H1 (cell line): ENCODE measurements around the gene ANKEF1. TPM values are rescaled to one million over a fixed set of nuclear protein-coding genes. Genes with fewer than 3 reads are reported as not detected.

Source experiments
- CTCF ChIA-PET: fragments of 300-600 bp; sonication (Branson Sonifier 250); formaldehyde crosslinking; loops from one replicate; lab custom pipeline; 2021; ENCODE audit not compliant: partially characterized antibody; lab: Charles Lee
- POLR2A ChIA-PET: fragments of 300-600 bp; sonication (Branson Sonifier 250); formaldehyde crosslinking; loops from one replicate; lab custom pipeline; 2021; ENCODE audit warnings: inconsistent platforms; ENCODE audit not compliant: partially characterized antibody; lab: Charles Lee
- DNase-seq, 2 experiments: peaks; one replicate each; pipeline versions ENCODE4 v3.0.0 to v3.0.0-alpha.2; 2010 to 2022; ENCODE audit warnings: low spot score in 2 of 2, low read depth in 1 of 2, mixed read lengths in 1 of 2
- FAIRE-seq: peaks from 2 replicates; lab custom pipeline; 2011; peaks lifted over from hg19 to GRCh38; lab: Jason Lieb, UNC
- H2AFZ ChIP-seq: 2 replicates; pipeline ENCODE4 v1.8.1; 2012; ENCODE audit warnings: low read length, inconsistent platforms
- H2AK5ac ChIP-seq: 2 replicates; pipeline ENCODE4 v1.6.1; 2013; ENCODE audit warnings: low read depth, low read length
- H2BK120ac ChIP-seq: replicated peaks from 2 replicates; pipeline ENCODE3; 2013; ENCODE audit warnings: low read depth, low read length, inconsistent platforms
- H2BK12ac ChIP-seq: 2 replicates; pipeline ENCODE4 v1.6.1; 2013; ENCODE audit warnings: low read depth, low read length
- H2BK15ac ChIP-seq: 2 replicates; pipeline ENCODE4 v1.6.1; 2013; ENCODE audit warnings: low read length
- H2BK20ac ChIP-seq: 2 replicates; pipeline ENCODE4 v1.6.1; 2013; ENCODE audit warnings: low read length
- H2BK5ac ChIP-seq: 2 replicates; pipeline ENCODE4 v1.6.1; 2013; ENCODE audit warnings: low read depth, low read length
- H3K14ac ChIP-seq: 2 replicates; pipeline ENCODE4 v1.6.1; 2013; ENCODE audit warnings: inconsistent platforms; ENCODE audit not compliant: insufficient read length
- H3K18ac ChIP-seq: 2 replicates; pipeline ENCODE4 v1.6.1; 2013; ENCODE audit warnings: low read length; ENCODE audit errors: extremely low read depth
- H3K23ac ChIP-seq: 2 replicates; pipeline ENCODE4 v1.6.1; 2013; ENCODE audit warnings: inconsistent platforms; ENCODE audit not compliant: insufficient read length
- H3K23me2 ChIP-seq: 2 replicates; pipeline ENCODE4 v1.6.1; 2013; ENCODE audit warnings: low read depth, low read length
- H3K27ac ChIP-seq: 2 replicates; pipeline ENCODE4 v1.6.1; 2011; ENCODE audit warnings: low read depth, low read length, inconsistent platforms
- H3K27me3 ChIP-seq, 4 experiments: replicated peaks in 1 of 4; 1 replicate in 1 of 4; 2 replicates in 3 of 4; pipeline versions ENCODE4 v1.6.1 to v1.8.1; 2011 to 2013; ENCODE audit warnings: low read length in 3 of 4, mild to moderate bottlenecking in 3 of 4, inconsistent platforms in 2 of 4, mixed read lengths in 2 of 4, moderate library complexity in 1 of 4; ENCODE audit not compliant: control insufficient read depth in 3 of 4, insufficient read depth in 3 of 4; ENCODE audit errors: extremely low read depth in 1 of 4
- H3K36me3 ChIP-seq, 4 experiments: 2 replicates each; pipeline versions ENCODE4 v1.6.1 to v1.8.1; 2011 to 2013; ENCODE audit warnings: mild to moderate bottlenecking in 4 of 4, low read length in 3 of 4, moderate library complexity in 2 of 4, control low read depth in 1 of 4, inconsistent platforms in 1 of 4; ENCODE audit not compliant: insufficient read depth in 4 of 4, control insufficient read depth in 2 of 4
- H3K4ac ChIP-seq: replicated peaks from 2 replicates; pipeline ENCODE3; 2013; ENCODE audit warnings: low read length, low read depth, mixed read lengths, inconsistent platforms; ENCODE audit not compliant: insufficient read length
- H3K4me1 ChIP-seq, 4 experiments: replicated peaks in 1 of 4; 1 replicate in 1 of 4; 2 replicates in 3 of 4; pipeline versions ENCODE4 v1.6.1 to v1.8.1; 2011 to 2013; ENCODE audit warnings: low read length in 3 of 4, inconsistent platforms in 2 of 4, mixed read lengths in 1 of 4; ENCODE audit not compliant: insufficient read depth in 4 of 4, control insufficient read depth in 3 of 4
- H3K4me2 ChIP-seq, 2 experiments: 2 replicates each; pipeline versions ENCODE4 v1.6.1 to v1.8.1; 2011 to 2013; ENCODE audit warnings: low read depth in 2 of 2, low read length in 2 of 2, control low read depth in 1 of 2, inconsistent platforms in 1 of 2, mild to moderate bottlenecking in 1 of 2; ENCODE audit not compliant: insufficient read depth in 1 of 2
- H3K4me3 ChIP-seq, 4 experiments: fragments of 200-600, 300-600 bp in 1 of 4; sonication (generic), shearing (Covaris generic), sonication (Bioruptor Twin) in 1 of 4; 2 replicates each; pipeline versions ENCODE4 v1.5.1 to v1.8.1; 2011 to 2016; ENCODE audit warnings: low read length in 4 of 4, low read depth in 3 of 4, control low read depth in 2 of 4, inconsistent platforms in 2 of 4, mild to moderate bottlenecking in 2 of 4, mixed read lengths in 1 of 4, moderate library complexity in 1 of 4; ENCODE audit not compliant: insufficient read depth in 2 of 4; ENCODE audit errors: extremely low read depth in 1 of 4
- H3K56ac ChIP-seq: replicated peaks from 2 replicates; pipeline ENCODE3; 2013; ENCODE audit warnings: low read depth, mild to moderate bottlenecking, mixed read lengths, low read length, inconsistent platforms; ENCODE audit not compliant: insufficient read length
- H3K79me1 ChIP-seq: 2 replicates; pipeline ENCODE4 v1.6.1; 2013; ENCODE audit warnings: low read depth, low read length, control low read depth
- H3K79me2 ChIP-seq, 2 experiments: 2 replicates each; pipeline versions ENCODE4 v1.6.1 to v1.8.1; 2012 to 2013; ENCODE audit warnings: low read length in 2 of 2, mild to moderate bottlenecking in 2 of 2, inconsistent platforms in 1 of 2; ENCODE audit not compliant: insufficient read depth in 2 of 2, control insufficient read depth in 1 of 2
- H3K9ac ChIP-seq, 4 experiments: replicated peaks in 1 of 4; 1 replicate in 1 of 4; 2 replicates in 3 of 4; pipeline versions ENCODE4 v1.6.1 to v1.8.1; 2011 to 2013; ENCODE audit warnings: low read depth in 3 of 4, low read length in 3 of 4, control low read depth in 2 of 4, mild to moderate bottlenecking in 2 of 4, moderate library complexity in 2 of 4, inconsistent platforms in 1 of 4; ENCODE audit errors: extremely low read depth in 1 of 4
- H3K9me3 ChIP-seq, 2 experiments: 2 replicates each; pipeline versions ENCODE4 v1.6.1 to v1.8.1; 2012 to 2013; ENCODE audit warnings: mild to moderate bottlenecking in 2 of 2, moderate library complexity in 2 of 2, control low read depth in 1 of 2, inconsistent platforms in 1 of 2, low read depth in 1 of 2, low read length in 1 of 2, mixed read lengths in 1 of 2; ENCODE audit not compliant: insufficient read depth in 2 of 2
- H4K20me1 ChIP-seq, 2 experiments: replicated peaks in 1 of 2; 2 replicates each; pipeline versions ENCODE3 to v1.8.1; 2011 to 2013; ENCODE audit warnings: inconsistent platforms in 2 of 2, low read length in 2 of 2, mild to moderate bottlenecking in 1 of 2; ENCODE audit not compliant: insufficient read depth in 2 of 2, control insufficient read depth in 1 of 2
- H4K5ac ChIP-seq: 2 replicates; pipeline ENCODE4 v1.6.1; 2013; ENCODE audit warnings: low read length, low read depth, mixed read lengths, inconsistent platforms; ENCODE audit not compliant: insufficient read length
- H4K8ac ChIP-seq: 2 replicates; pipeline ENCODE4 v1.8.0; 2013; ENCODE audit warnings: mild to moderate bottlenecking, moderate library complexity, low read length, inconsistent platforms; ENCODE audit not compliant: insufficient read depth; ENCODE audit errors: extremely low read depth
- H4K91ac ChIP-seq: replicated peaks from 2 replicates; pipeline ENCODE3; 2013; ENCODE audit warnings: low read length, mixed read lengths, inconsistent platforms; ENCODE audit not compliant: insufficient read length
- EGR1 ChIP-seq: IDR thresholded peaks from 2 replicates; pipeline ENCODE4 v1.6.1; 2011; ENCODE audit warnings: low read depth, low read length, borderline replicate concordance
- GABPA ChIP-seq: IDR thresholded peaks from 2 replicates; pipeline ENCODE4 v1.6.1; 2011; ENCODE audit warnings: mild to moderate bottlenecking, low read length, moderate library complexity, borderline replicate concordance; ENCODE audit not compliant: insufficient read depth
- KDM5A ChIP-seq: fragments of 200-600 bp; IDR thresholded peaks from 2 replicates; pipeline ENCODE4 v1.7.1; 2012; ENCODE audit warnings: mild to moderate bottlenecking, low read length, inconsistent platforms, mixed read lengths
- POLR2A ChIP-seq, 2 experiments: IDR thresholded peaks; 1 replicate in 1 of 2; 2 replicates in 1 of 2; pipeline ENCODE4 v1.6.1; 2011; ENCODE audit warnings: low read depth in 2 of 2, low read length in 2 of 2, mild to moderate bottlenecking in 2 of 2; ENCODE audit errors: control extremely low read depth in 1 of 2
- SP1 ChIP-seq: IDR thresholded peaks from 2 replicates; pipeline ENCODE4 v1.6.1; 2011; ENCODE audit warnings: low read depth, low read length
- TCF12 ChIP-seq: IDR thresholded peaks from 2 replicates; pipeline ENCODE4 v1.6.1; 2011; ENCODE audit warnings: low read depth, mild to moderate bottlenecking, low read length
- WGBS, 2 experiments: shearing (Covaris generic) in 1 of 2; methylation state at CpG; one replicate each; pipeline versions ENCODE4 v1.1.6 to v1.1.7; 2013 to 2015; ENCODE audit warnings: low lambda C conversion rate in 2 of 2, mixed read lengths in 2 of 2, inconsistent platforms in 1 of 2, low coverage in 1 of 2, missing lambda C conversion rate in 1 of 2; ENCODE audit not compliant: insufficient replicate concordance in 2 of 2, insufficient coverage in 1 of 2, insufficient read length in 1 of 2; ENCODE audit errors: extremely low coverage in 1 of 2, missing lambda C conversion rate in 1 of 2; 5-methylcytosine and 5-hydroxymethylcytosine counted together
- polyA plus RNA-seq, 7 experiments: library from polyadenylated mRNA; depleted of rRNA in 3 of 7; stranded (reverse) in 5 of 7; unstranded in 2 of 7; fragments of >200 nt in 5 of 7; fragments of 200-250 nt in 2 of 7; gene quantifications; 1 replicate in 5 of 7; 2 replicates in 1 of 7; 4 replicates in 1 of 7; pipeline versions ENCODE4 v1.2.1 to v1.2.3, GENCODE V29; 2011 to 2013; ENCODE audit warnings: missing spikeins in 2 of 7, mixed read lengths in 2 of 7
- total RNA-seq: library from RNA; stranded (reverse); fragmentation: NEBNext Ultra II Directional; extraction: Animal tissue kit (Norgen Biotek cat#: 25700); gene quantifications from 2 replicates; pipeline ENCODE4 v1.2.1, GENCODE V29; 2021
- TF ChIP-seq, protein P1 (sequence below): IDR thresholded peaks from 2 replicates; pipeline ENCODE4 v1.6.1; 2012; ENCODE audit warnings: inconsistent platforms
- TF ChIP-seq, protein P2 (sequence below): IDR thresholded peaks from 2 replicates; pipeline ENCODE4 v1.6.1; 2011; ENCODE audit warnings: low read depth, mild to moderate bottlenecking, low read length; ENCODE audit not compliant: insufficient read depth

ANKEF1 gene
- total and polyA plus RNA-seq, 2 of the 8 experiments (the other 6 are each of a cell fraction or from before 2014, with no cell fraction given) = 2.8 to 10.0 TPM

DNA sequence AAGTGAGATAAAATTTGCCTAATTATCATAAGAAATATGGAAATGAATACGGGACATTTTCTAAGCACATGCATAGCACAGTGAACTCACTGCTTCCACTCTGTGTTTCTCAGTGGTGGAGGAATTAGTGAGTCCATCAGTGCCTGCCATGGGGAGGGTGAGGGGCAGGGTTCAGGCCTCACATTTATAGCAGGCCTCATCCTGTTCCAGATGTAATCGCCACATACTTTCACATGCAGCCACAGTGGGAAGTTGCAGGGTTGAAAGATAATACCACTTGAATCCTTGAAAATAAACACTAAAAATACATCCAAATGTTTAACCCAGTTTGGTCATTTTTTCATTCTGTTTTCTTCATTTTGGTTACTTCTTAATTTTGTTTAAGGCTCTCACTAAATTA is 29.9 kb upstream of the ANKEF1 start:
- H3K27ac ChIP-seq = no peak overlapping the region
- H2BK120ac ChIP-seq = no peak overlapping the region
- ChIA-PET POLR2A (no interaction called here), CTCF (interaction anchor here (2.0 to 2.6 kb wide), 2 partner anchors 26 to 72 kb away, joined by 5 to 11 read pairs; no protein-coding TSS in a partner anchor)
- WGBS, 2 experiments = 85% methylated on average over 2 of the region's 2 CpGs; no CpG with 5 or more reads in 1 of the 2 experiments
- H3K9ac ChIP-seq = no peak overlapping the region
- no peak overlapping the region for H2BK12ac ChIP-seq
- H3K23me2 ChIP-seq = no peaks in the 10 kb centered on the region
- H4K5ac ChIP-seq = no peak overlapping the region
- H3K79me1 ChIP-seq = no peaks in the 10 kb centered on the region
- H2AK5ac ChIP-seq = no peak overlapping the region
- no peak overlapping the region for H3K56ac ChIP-seq
- no peak overlapping the region for H2BK20ac ChIP-seq
- FAIRE-seq (no peak), DNase-seq (no peak)
- no peak overlapping the region for H2AFZ ChIP-seq
- no peaks in the 10 kb centered on the region for H3K36me3 ChIP-seq
- no peak overlapping the region for H3K23ac ChIP-seq
- TF ChIP-seq EGR1 (no peak), POLR2A (IDR thresholded peaks at IDR 0.05; ENCODE audit: control extremely low read depth in 1 of 2, low read depth in 2 of 2, low read length in 2 of 2) (no peak), SP1 (no peak), TCF12 (no peak), KDM5A (no peak), GABPA (no peak)
- TF ChIP-seq, protein P1, sequence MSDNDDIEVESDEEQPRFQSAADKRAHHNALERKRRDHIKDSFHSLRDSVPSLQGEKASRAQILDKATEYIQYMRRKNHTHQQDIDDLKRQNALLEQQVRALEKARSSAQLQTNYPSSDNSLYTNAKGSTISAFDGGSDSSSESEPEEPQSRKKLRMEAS = no peak
- TF ChIP-seq, protein P2, sequence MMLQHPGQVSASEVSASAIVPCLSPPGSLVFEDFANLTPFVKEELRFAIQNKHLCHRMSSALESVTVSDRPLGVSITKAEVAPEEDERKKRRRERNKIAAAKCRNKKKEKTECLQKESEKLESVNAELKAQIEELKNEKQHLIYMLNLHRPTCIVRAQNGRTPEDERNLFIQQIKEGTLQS = no peak
- TF ChIP-seq, all 59 proteins: peak for 0
- no peak overlapping the region; the same call in 1 of the 2 replicates for H3K18ac ChIP-seq
- no peak overlapping the region for H4K91ac ChIP-seq
- no peaks in the 10 kb centered on the region for H3K79me2 ChIP-seq
- no peaks in the 10 kb centered on the region for H4K20me1 ChIP-seq
- no peak overlapping the region for H3K14ac ChIP-seq
- no peak overlapping the region for H3K4ac ChIP-seq
- no peak overlapping the region for H2BK15ac ChIP-seq
- no peak overlapping the region for H4K8ac ChIP-seq
- 0 out of 4 replicates have a peak overlapping the region, but pooled peaks of 1 of the 2 experiments have one; percentile 0 for H3K4me2 ChIP-seq
- no peaks in the 10 kb centered on the region for H3K9me3 ChIP-seq
- H2BK5ac ChIP-seq = no peak overlapping the region
- peaks cover 0 to 6% (median 1%) of the 10 kb centered on the region in 4 experiments; a peak in 3 of 7 replicates for H3K4me1 ChIP-seq
- H3K4me3 ChIP-seq = no peak overlapping the region
- H3K27me3 ChIP-seq = no peaks in the 10 kb centered on the region
